Endothelial cell of hepatic sinusoid (primary cell): ENCODE results near the gene ANKRD11.

ENCODE experiments used
- in situ Hi-C: cut with HindIII; loops from 2 replicates; pipeline ENCODE4 v1.10.0; 2017; ENCODE audit warnings: low sequenced_read_pairs

Gene ANKRD11

GRCh38 chr16:89291776-89292175 is 198.6 kb downstream of the ANKRD11 start:
- in situ Hi-C loops: no loop called here

DNA sequence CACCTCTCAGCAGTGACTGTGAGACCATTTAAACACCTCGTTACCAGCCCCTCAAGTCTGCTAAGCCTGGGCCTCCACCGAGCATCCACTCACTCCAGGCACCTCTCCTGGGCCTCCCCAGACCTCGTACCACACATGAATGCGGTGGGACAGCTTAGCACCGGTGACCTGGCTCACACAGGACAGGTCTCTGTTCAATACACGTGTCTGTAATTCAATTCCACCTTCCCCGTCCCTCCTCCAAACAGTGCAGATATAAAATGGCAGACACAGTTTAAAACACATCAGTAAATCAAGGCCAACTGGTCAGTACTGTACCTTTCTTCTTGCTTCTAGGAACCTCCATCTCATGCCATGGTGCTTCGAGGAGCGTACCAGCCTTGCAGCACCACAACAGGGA is 199.0 kb downstream of the ANKRD11 start:
- in situ Hi-C loops: no loop called here

- in situ Hi-C loops: no loop called here
Measured at GRCh38 chr16:89290887-89291286, 199.5 kb downstream of the ANKRD11 start.

DNA sequence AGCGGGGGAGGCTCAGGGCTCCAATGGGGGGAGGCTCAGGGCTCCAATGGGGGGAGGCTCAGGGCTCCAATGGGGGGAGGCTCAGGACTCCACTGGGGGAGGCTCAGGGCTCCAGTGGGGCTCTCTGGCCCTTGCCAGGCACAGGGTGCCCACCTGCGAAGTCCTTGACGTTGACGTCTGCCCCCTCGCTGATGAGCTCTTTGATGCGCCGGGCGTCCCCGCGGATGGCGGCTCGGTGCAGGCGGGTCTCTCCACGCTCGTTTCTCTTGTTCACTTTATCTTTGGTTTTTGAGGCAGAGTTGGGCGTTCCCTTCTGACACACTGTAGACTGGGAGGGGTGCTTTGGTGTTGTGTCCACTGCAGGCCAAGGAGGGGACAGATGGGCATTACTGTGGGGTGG is 199.9 kb downstream of the ANKRD11 start:
- in situ Hi-C loops: no loop called here

- in situ Hi-C loops: loop anchor here (10.0 kb wide), 1 partner anchor 175 kb away; no protein-coding TSS in a partner anchor
Measured at GRCh38 chr16:89289428-89290395, 200.6 kb downstream of the ANKRD11 start.

DNA sequence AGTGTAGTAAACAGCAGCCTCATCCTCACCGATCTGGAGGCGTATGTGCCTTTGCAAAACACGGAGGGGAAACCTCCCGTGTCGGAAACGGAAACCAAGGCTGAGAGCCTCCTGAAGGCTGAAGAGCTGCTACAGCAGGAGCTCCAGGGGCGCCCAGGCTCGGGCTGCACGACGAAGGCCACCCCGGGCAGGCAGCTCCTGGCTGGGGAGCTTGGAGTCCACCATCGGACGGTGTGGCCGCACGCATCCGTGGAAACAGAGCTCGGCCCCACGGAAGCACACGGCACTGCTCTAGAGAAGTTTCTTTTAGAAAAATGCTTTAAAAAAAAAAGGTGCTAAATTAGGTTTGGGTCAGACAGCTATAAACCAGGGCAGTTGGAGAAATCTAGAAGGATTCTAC is 201.4 kb downstream of the ANKRD11 start:
- in situ Hi-C loops: loop anchor here (10.0 kb wide), 1 partner anchor 174 kb away; no protein-coding TSS in a partner anchor

GRCh38 chr16:89288577-89288844 is 201.8 kb downstream of the ANKRD11 start:
- in situ Hi-C loops: loop anchor here (10.0 kb wide), 1 partner anchor 174 kb away; no protein-coding TSS in a partner anchor

DNA sequence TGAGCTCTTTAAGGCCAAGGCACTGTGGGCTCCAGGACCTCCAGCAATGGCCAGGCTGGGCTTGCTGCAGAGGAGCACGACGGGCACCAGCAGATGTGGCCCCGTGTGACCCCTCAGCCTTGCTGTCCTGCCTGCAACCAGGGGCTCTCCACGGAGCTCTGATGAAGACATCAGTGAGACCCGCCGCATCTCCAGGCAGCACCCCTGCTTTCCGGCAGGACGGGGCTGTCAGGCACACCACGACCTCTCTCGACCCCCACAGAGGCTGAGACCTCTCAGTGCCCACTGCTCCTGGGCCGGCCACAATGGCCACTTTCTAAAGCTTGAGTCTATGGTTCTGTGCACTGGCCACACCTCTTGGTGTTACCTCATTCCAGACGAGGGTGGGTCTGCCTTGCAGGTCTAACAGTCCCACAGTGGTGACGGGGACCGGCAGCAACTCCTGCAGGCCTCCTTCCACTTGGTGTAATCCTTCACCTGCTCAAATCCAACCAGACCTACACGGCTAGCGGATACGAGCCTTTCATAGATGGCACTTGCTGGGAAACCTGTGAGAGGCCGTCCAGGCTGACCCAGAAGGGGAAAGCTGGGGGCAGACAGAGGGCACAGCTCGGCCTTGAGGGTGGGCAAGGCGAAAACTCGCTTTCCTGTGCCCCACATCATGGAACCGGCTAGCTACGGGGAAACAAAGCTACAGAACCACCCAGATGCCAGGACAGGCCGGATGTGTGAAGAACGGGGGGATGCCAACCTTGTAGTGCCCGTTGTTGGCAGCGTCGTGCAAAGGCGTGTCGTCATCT is 202.4 kb downstream of the ANKRD11 start:
- in situ Hi-C loops: loop anchor here (10.0 kb wide), 1 partner anchor 173 kb away; no protein-coding TSS in a partner anchor

- in situ Hi-C loops: loop anchor here (10.0 kb wide), 1 partner anchor 171 kb away; no protein-coding TSS in a partner anchor
Measured at GRCh38 chr16:89286096-89286495, 204.3 kb downstream of the ANKRD11 start.

DNA sequence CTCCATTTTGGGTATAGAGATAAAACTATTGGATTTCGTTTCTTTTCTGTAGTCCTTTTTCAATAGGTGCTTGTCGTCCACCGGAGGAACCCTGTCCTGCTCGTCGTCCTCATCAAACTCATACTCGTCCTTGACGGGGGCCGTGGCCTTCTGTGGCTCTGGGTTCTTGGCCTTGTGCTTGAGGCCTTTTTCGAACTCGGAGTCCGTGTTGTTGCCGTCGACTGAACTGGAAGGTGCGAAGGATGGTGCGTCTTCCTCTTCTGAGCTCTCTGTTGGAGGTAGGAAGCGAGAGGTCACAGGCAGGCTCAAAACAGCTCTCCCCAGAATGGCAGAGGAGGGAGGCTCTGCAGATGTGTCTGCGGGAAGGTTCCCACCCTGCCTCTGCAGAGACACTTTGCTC is 205.0 kb downstream of the ANKRD11 start:
- in situ Hi-C loops: loop anchor here (10.0 kb wide), 1 partner anchor 171 kb away; no protein-coding TSS in a partner anchor

GRCh38 chr16:89283449-89283848 is 206.9 kb downstream of the ANKRD11 start:
- in situ Hi-C loops: loop anchor here (10.0 kb wide), 1 partner anchor 169 kb away; no protein-coding TSS in a partner anchor

DNA sequence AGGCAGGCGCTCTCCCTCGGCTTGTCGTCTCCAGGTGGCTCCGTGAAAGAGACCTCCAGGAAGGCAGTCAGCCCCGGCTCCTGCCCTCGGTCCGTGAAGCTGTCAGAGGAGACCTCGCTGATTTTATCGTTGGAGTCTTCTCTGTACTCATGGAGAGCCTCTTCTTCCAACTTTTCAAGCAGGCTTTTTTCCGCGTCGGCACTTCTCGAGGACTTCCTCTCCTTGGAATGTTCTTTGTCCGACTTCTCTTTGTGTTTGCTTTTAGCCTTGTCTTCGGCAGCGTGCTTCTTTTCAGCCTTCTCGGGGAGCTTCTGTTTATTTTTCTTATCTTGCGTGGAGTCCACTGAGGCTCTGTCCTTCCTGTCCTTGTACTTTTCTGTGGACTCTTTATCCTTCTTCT is 207.8 kb downstream of the ANKRD11 start:
- in situ Hi-C loops: loop anchor here (10.0 kb wide), 1 partner anchor 168 kb away; no protein-coding TSS in a partner anchor

DNA sequence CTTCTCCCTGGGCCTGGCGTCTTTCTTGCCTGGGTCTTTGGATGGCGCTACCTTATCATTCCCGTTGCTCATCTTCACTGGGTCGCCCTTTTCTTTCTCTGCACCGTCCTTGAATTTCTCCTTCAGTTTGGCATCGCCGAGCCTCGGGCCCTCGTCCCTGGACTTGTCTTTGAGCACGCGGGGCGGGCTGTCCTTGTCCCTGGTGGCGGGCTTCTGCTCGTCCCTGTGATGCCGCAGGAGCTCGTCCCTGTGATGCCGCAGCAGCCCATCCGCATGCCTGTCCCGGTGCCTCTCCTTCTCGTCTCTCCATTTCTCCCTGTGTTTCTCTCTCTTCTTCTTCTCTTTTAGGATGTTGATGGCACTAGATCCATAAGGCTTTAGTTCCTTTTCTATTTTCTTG is 208.5 kb downstream of the ANKRD11 start:
- in situ Hi-C loops: loop anchor here (10.0 kb wide), 1 partner anchor 167 kb away; no protein-coding TSS in a partner anchor

DNA sequence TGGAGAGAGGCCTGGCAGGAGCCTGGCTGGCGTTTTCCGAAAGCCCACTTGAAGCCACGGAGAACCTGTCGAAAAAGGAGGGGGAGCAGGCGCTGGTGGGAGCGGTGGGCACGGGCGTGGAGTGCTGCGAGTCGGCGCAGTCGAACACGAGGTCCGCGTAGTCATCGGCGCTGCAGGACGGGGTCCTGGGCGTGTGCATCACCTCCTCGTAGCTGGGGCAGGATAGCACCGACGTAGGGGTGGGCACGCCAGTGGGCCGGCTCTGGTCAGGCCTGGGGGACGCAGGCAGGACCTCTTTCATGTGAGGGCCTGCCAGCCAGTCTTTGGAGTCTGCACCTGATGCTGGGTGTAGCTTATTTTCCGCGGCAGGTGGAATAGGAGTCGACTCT is 209.2 kb downstream of the ANKRD11 start:
- in situ Hi-C loops: loop anchor here (10.0 kb wide), 1 partner anchor 166 kb away; no protein-coding TSS in a partner anchor

DNA sequence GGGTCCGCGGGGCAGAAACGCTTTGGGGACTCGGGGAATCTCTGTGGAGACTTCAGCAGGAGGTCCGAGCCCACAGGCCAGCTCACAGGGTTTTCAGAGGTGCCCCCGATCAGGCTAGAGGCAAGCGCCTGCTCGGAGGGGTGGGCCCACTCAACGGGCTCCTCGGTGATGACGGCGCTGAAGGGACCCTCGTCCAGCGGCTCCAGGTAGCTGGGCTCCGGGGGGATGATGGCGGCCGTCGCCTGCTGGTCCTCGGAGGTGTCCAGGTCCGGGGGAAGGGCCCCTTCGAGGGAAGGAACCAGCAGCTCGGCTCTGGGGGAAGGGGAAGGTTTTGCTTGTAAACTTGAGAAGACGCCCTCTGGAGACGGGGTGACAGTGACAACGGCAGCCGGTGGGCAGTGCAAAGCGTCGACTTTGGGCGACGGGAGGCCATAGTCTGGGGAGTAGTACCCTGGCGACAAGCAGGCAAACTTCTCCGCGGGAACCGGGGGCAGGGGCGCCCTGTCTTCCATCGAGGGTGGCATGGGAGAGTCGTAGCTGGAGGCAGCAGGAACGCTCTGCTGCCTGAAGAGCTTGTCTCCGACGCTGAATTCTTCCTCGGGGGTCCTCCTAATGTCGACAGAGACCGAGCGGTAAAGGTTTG is 209.7 kb downstream of the ANKRD11 start:
- in situ Hi-C loops: loop anchor here (10.0 kb wide), 1 partner anchor 166 kb away; no protein-coding TSS in a partner anchor

DNA sequence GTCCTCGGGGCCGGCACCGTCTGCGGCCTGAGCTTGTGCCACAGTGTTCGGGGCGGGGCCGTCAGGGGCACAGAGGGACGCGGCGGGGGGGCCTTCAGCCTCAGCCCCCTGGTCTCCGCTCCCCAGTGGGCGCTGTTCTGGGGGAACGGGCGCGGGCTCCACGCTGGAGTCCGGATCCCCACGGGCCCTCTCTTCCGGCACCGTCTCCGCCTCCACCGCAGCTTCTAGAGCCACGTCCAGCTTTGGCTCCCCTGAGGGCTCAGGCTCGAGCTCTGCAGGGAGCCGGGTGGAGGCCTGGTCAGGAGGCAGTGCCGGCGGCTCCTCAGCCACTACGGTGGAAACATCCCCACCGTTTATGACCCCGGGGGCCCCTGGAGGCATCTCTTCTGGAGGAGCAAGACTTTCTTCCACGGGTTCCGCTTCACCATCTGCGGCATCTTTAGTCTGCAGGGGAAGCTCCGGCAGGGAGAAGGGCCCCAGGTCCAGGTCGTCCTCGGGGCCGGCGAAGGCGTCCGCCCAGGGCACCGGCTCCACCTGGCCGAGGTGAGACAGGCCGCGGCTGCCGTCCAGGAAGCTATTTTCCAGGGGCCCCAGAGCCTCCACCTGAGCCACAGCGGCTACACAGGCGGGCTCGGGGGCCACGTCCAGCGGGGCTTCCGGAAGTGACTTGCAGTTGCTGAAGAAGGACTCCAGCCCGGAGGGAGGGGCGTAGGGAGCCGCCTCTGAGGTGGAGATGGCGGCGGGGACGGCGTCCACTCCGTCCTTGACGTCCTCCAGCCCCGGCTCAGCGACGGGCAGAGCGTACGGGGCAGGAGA is 210.5 kb downstream of the ANKRD11 start:
- in situ Hi-C loops: loop anchor here (10.0 kb wide), 1 partner anchor 165 kb away; no protein-coding TSS in a partner anchor

GRCh38 chr16:89278441-89279240 is 211.7 kb downstream of the ANKRD11 start:
- in situ Hi-C loops: no loop called here

- in situ Hi-C loops: no loop called here
Measured at GRCh38 chr16:89277641-89278341, 212.6 kb downstream of the ANKRD11 start.
